HAP-1 (cell line): ENCODE results near the gene BDH1.
"Not testable (repeated sequence)": the region's sequence is repeated elsewhere in the genome, so short reads cannot be mapped to it uniquely, and the experiment has no call there.

Source experiments
- DNase-seq, 2 experiments: peaks; one replicate each; pipeline ENCODE4 v3.0.0-alpha.2; 2016 to 2020; ENCODE audit warnings: low spot score in 2 of 2
- H3K27me3 ChIP-seq: fragments of 250-450 bp; sonication (Bioruptor Pico); 2 replicates; pipeline ENCODE4 v1.5.1; 2020; ENCODE audit warnings: low read depth, mild to moderate bottlenecking, moderate library complexity
- H3K36me3 ChIP-seq: fragments of 250-450 bp; sonication (Bioruptor Pico); replicated peaks from 2 replicates; pipeline ENCODE4 v1.5.1; 2020; ENCODE audit warnings: mild to moderate bottlenecking
- H3K4me1 ChIP-seq: fragments of 250-450 bp; sonication (Bioruptor Pico); 2 replicates; pipeline ENCODE4 v1.5.1; 2020; ENCODE audit warnings: mild to moderate bottlenecking
- H3K4me3 ChIP-seq: fragments of 250-450 bp; sonication (Bioruptor Pico); 2 replicates; pipeline ENCODE4 v1.5.1; 2020; ENCODE audit warnings: mild to moderate bottlenecking, moderate library complexity
- H3K9me3 ChIP-seq: fragments of 250-450 bp; sonication (Bioruptor Pico); 2 replicates; pipeline ENCODE4 v1.5.1; 2020; ENCODE audit warnings: mild to moderate bottlenecking, moderate library complexity
- in situ Hi-C: fragments of 300-500 bp; cut with MboI; formaldehyde crosslinking; loops from 3 replicates; pipeline ENCODE4 v1.14.3; 2020; ENCODE audit warnings: low sequenced_read_pairs, inconsistent platforms, mixed read lengths

The BDH1 gene

DNA sequence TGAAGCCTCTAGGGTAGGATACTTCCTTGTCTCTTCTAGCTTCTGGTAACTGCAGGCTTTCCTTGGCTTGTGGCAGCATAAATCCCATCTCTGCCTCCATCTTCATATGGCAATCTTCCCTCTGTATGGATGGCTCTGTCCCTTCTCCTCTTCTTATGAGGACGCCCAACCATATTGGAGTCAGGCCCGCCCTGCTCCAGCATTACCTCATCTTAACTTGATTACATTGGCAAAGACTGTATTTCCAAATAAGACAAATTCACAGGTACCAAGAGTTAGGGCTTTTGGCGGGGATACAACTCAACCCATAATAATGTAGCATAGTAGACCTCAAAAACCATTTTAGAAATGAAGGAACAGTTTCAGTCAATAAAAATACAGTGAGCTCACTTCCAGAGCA is 75.4 kb downstream of the BDH1 start:
- Histone ChIP-seq H3K36me3 (no peaks in the 10 kb centered on the region), H3K4me1 (peaks cover 16% of the 10 kb centered on the region), H3K4me3 (no peak overlapping the region), H3K27me3 (no peaks in the 10 kb centered on the region), H3K9me3 (no peaks in the 10 kb centered on the region)
- no peak for DNase-seq
- in situ Hi-C loops, result no loop called here

- Histone ChIP-seq H3K4me1 (peaks cover 16% of the 10 kb centered on the region), H3K4me3 (no peak overlapping the region), H3K36me3 (no peaks in the 10 kb centered on the region), H3K9me3 (no peaks in the 10 kb centered on the region), H3K27me3 (no peaks in the 10 kb centered on the region)
- in situ Hi-C loops, result no loop called here
- peak in 1 of 2 experiments; percentile 27 for DNase-seq
Observed at GRCh38 chr3:197478746-197479668, 76.8 kb downstream of the BDH1 start.

GRCh38 chr3:197477816-197478215 is 78.0 kb downstream of the BDH1 start:
- H3K36me3 ChIP-seq, H3K9me3 ChIP-seq, in situ Hi-C loops, DNase-seq, H3K27me3 ChIP-seq, H3K4me3 ChIP-seq: not testable (repeated sequence)
- peaks cover 14% of the 10 kb centered on the region for H3K4me1 ChIP-seq

DNA sequence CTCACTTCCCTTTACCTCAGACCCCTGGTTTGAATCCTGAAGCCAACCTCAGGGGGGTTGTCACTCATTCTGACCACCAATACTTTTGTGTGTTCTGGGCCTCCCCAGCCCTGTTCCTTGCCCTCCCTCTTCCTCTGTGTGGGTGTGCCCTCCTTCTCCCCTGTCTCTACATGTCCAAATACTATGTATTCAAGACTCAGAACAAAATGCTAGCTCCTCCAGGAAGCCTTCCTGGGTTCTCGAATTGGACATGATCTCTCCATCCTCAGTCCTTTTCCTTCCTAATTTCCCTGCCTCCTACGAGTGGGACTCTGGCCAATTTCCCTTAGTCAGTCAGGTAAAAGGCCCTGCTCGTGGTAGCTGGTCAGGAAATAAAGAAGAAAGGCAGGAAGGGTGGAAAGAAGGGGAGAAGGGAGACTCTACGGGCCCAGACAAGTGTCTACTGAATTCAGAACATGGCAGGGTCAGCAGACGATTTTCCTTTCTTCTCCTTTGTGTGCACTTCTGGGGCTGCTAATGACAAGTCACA is 79.7 kb downstream of the BDH1 start:
- Histone ChIP-seq H3K36me3 (no peaks in the 10 kb centered on the region), H3K9me3 (no peaks in the 10 kb centered on the region), H3K4me1 (peaks cover 3% of the 10 kb centered on the region), H3K4me3 (no peak overlapping the region), H3K27me3 (no peaks in the 10 kb centered on the region)
- no peak for DNase-seq
- in situ Hi-C loops, result no loop called here

GRCh38 chr3:197475514-197475913 is 80.3 kb downstream of the BDH1 start:
- Histone ChIP-seq H3K4me1 (peaks cover 3% of the 10 kb centered on the region), H3K27me3 (no peaks in the 10 kb centered on the region), H3K9me3 (no peaks in the 10 kb centered on the region), H3K36me3 (no peaks in the 10 kb centered on the region), H3K4me3 (no peak overlapping the region)
- in situ Hi-C loops, result no loop called here
- no peak for DNase-seq

DNA sequence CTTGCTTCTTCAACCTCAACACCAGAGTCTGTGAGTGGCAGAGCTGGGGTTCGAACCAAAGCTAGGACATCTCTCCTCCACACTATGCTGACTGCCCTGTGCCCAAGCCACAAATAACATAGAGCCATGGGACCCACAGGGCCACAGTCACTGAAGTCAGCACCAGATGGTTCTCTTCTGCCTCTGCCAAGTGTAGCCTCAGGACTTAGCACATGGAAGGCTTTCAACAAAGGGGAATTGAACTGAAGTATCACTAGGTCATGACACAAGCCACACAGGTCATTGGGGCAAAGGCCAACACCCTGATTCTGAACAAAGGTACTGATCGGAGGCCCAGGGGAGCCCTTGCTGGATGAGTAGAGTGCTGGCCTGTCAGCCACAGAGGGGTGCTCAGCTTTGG is 83.6 kb downstream of the BDH1 start:
- Histone ChIP-seq H3K9me3 (no peaks in the 10 kb centered on the region), H3K36me3 (no peaks in the 10 kb centered on the region), H3K27me3 (no peaks in the 10 kb centered on the region), H3K4me3 (no peak overlapping the region), H3K4me1 (peaks cover 4% of the 10 kb centered on the region)
- in situ Hi-C loops, result no loop called here
- DNase-seq, result no peak

GRCh38 chr3:197471221-197472010 is 84.4 kb downstream of the BDH1 start:
- H3K36me3 ChIP-seq, result no peaks in the 10 kb centered on the region
- in situ Hi-C loops, result no loop called here
- no peak overlapping the region for H3K4me3 ChIP-seq
- H3K9me3 ChIP-seq, result no peaks in the 10 kb centered on the region
- H3K4me1 ChIP-seq, result peaks cover 9% of the 10 kb centered on the region
- DNase-seq, result no peak
- H3K27me3 ChIP-seq, result no peaks in the 10 kb centered on the region

DNA sequence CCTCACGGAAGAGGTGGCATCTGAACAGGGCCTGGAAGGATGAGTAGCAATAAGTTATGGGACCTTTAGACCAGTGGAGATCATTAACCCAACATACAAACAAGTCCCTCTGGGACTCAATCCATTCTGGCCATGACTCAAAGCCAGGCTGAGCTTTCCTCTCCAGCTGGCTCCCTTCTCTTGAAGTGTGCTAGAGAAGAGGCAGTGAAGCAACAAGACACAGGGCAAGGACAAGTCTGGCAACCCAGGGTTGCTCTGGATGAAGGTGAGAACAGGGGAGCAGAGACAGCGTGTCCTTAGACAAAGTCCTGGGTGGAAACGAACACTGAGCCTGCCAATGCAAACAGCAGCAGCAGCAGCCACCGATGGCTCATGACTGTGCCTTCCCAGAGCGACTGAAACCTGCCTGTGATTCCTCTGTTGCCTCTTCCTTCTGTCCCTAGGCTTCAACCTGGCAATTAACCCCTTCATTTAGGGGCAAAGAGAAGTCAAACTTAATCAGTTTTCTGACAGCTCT is 86.8 kb downstream of the BDH1 start:
- Histone ChIP-seq H3K36me3 (no peaks in the 10 kb centered on the region), H3K27me3 (no peaks in the 10 kb centered on the region), H3K4me1 (peaks cover 9% of the 10 kb centered on the region), H3K4me3 (no peak overlapping the region), H3K9me3 (no peaks in the 10 kb centered on the region)
- no peak for DNase-seq
- in situ Hi-C loops, result no loop called here

- Histone ChIP-seq H3K4me1 (peaks cover 9% of the 10 kb centered on the region), H3K36me3 (no peaks in the 10 kb centered on the region), H3K4me3 (no peak overlapping the region), H3K9me3 (no peaks in the 10 kb centered on the region), H3K27me3 (0 out of 2 replicates have a peak, but pooled peaks cover under 1% of the 10 kb centered on the region)
- in situ Hi-C loops, result no loop called here
- DNase-seq, result no peak
Observed at GRCh38 chr3:197468167-197468566, 87.6 kb downstream of the BDH1 start.

DNA sequence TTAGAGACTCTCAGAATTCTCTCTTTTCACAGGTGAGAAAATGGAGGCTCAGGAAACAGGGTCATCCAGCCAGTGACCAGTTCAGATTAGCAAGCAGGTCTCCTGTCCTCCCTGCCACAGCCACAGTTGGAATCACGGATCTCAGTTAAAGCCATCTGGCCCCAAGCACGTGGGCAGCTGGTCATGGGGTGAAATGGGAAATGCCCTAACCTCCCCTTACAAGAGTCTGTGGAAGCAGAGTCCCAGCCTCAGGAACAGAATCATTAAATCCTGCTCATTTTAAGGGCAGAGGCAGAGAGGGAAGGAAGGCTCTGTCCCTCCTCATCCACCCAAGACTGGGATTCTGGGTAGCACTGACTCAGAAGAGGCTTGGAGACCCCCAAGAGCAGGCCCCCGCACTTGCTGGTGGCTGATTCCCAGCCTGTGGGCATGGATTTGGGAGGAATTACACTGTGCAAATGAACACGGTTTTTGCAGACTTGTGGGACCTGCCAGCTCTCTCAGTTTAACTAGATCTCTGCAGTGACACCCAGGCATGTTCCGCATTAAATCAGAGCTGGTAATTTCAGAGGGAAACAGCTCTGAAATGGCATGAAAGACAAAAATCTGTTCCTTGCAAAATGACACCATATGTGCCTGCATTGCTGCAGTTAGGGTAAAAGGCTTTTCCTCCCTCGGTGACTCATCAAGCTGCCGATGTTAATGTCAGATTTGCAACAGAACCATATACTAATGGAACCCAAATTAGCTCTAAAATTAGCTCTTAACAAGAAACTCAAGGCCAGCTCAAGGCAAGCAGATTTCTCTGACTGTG is 89.0 kb downstream of the BDH1 start:
- Histone ChIP-seq H3K4me1 (peaks cover 9% of the 10 kb centered on the region), H3K36me3 (no peaks in the 10 kb centered on the region), H3K27me3 (0 out of 2 replicates have a peak, but pooled peaks cover 3% of the 10 kb centered on the region), H3K9me3 (no peaks in the 10 kb centered on the region), H3K4me3 (no peak overlapping the region)
- in situ Hi-C loops, result no loop called here
- DNase-seq, result no peak

- no peaks in the 10 kb centered on the region for H3K9me3 ChIP-seq
- in situ Hi-C loops, result no loop called here
- no peak overlapping the region for H3K4me3 ChIP-seq
- H3K27me3 ChIP-seq, result peaks cover 4% of the 10 kb centered on the region; the same call in 1 of the 2 replicates
- H3K36me3 ChIP-seq, result no peaks in the 10 kb centered on the region
- peaks cover 9% of the 10 kb centered on the region for H3K4me1 ChIP-seq
- DNase-seq, result no peak
Observed at GRCh38 chr3:197465996-197466549, 89.7 kb downstream of the BDH1 start.

GRCh38 chr3:197465197-197465995 is 90.4 kb downstream of the BDH1 start:
- DNase-seq, result no peak
- no peak overlapping the region for H3K4me3 ChIP-seq
- in situ Hi-C loops, result no loop called here

More at GRCh38 chr3:197465197-197465995, 90.4 kb downstream of the BDH1 start:
- no peaks in the 10 kb centered on the region for H3K36me3 ChIP-seq
- peaks cover 11% of the 10 kb centered on the region for H3K27me3 ChIP-seq
- no peaks in the 10 kb centered on the region for H3K9me3 ChIP-seq
- H3K4me1 ChIP-seq, result peaks cover 9% of the 10 kb centered on the region
